OCI-LY7 (cell line): ENCODE results near the gene RXRA. TPM values are rescaled to one million over a fixed set of nuclear protein-coding genes. Genes with fewer than 3 reads are reported as not detected.

Experiments
- BruUV-seq: library from RNA; stranded (reverse); fragments of 400-500 nt; replicated peaks from 2 replicates; lab custom pipeline; 2021; lab: Mats Ljungman, UMichigan
- CTCF ChIA-PET: fragments of 300-600 bp; sonication (Branson Sonifier 250); formaldehyde crosslinking; loops from one replicate; lab custom pipeline; 2022; ENCODE audit warnings: antibody characterized with exemption; ENCODE audit not compliant: unreplicated experiment; lab: Charles Lee
- POLR2A ChIA-PET: fragments of 300-600 bp; sonication (Branson Sonifier 250); formaldehyde crosslinking; loops from one replicate; lab custom pipeline; 2022; ENCODE audit warnings: antibody characterized with exemption; lab: Charles Lee
- DNase-seq: peaks from one replicate; pipeline ENCODE4 v3.0.0-alpha.2; 2015; ENCODE audit warnings: low spot score
- H2AFZ ChIP-seq: fragments of 200-600 bp; sonication (generic), shearing (Covaris generic); 2 replicates; pipeline ENCODE4 v1.6.1; 2014; ENCODE audit warnings: mild to moderate bottlenecking, antibody characterized with exemption, low read length, moderate library complexity
- H3K27ac ChIP-seq: fragments of 200-600 bp; sonication (generic); 2 replicates; pipeline ENCODE4 v1.5.1; 2014; ENCODE audit warnings: mixed run types, low read depth, mild to moderate bottlenecking, moderate library complexity, low read length, inconsistent platforms; ENCODE audit not compliant: poor library complexity, severe bottlenecking
- H3K36me3 ChIP-seq: fragments of 200-600 bp; sonication (generic); 2 replicates; pipeline ENCODE4 v1.6.1; 2014; ENCODE audit warnings: mild to moderate bottlenecking, antibody characterized with exemption, low read length, moderate library complexity, mixed read lengths; ENCODE audit not compliant: insufficient read depth
- H3K4me1 ChIP-seq: fragments of 200-600 bp; sonication (generic); 2 replicates; pipeline ENCODE4 v1.5.1; 2014; ENCODE audit warnings: mild to moderate bottlenecking, low read length; ENCODE audit not compliant: insufficient read depth, poor library complexity, severe bottlenecking
- H3K4me2 ChIP-seq: fragments of 200-600 bp; sonication (generic); 2 replicates; pipeline ENCODE4 v1.6.1; 2014; ENCODE audit warnings: mild to moderate bottlenecking, low read length
- H3K4me3 ChIP-seq: fragments of 200-600 bp; sonication (generic); 2 replicates; pipeline ENCODE4 v1.5.1; 2014; ENCODE audit warnings: mild to moderate bottlenecking, low read depth, low read length; ENCODE audit not compliant: poor library complexity, severe bottlenecking
- H3K79me2 ChIP-seq: fragments of 200-600 bp; sonication (generic); 2 replicates; pipeline ENCODE4 v1.6.1; 2016; ENCODE audit warnings: low read depth, mild to moderate bottlenecking, low read length, moderate library complexity, mixed read lengths; ENCODE audit not compliant: insufficient read depth
- H3K9me2 ChIP-seq: fragments of 200-600 bp; sonication (generic); 2 replicates; pipeline ENCODE4 v1.6.1; 2016; ENCODE audit warnings: mild to moderate bottlenecking, low read length, mixed read lengths; ENCODE audit not compliant: insufficient read depth
- H3K9me3 ChIP-seq: fragments of 200-600 bp; sonication (generic); 2 replicates; pipeline ENCODE4 v1.6.1; 2014; ENCODE audit warnings: mild to moderate bottlenecking, mixed run types, low read length, mixed read lengths
- H4K20me1 ChIP-seq: fragments of 200-600 bp; sonication (generic); 2 replicates; pipeline ENCODE4 v1.6.1; 2014; ENCODE audit warnings: mild to moderate bottlenecking, antibody characterized with exemption, low read length, moderate library complexity, mixed read lengths; ENCODE audit not compliant: insufficient read depth
- EZH2phosphoT487 ChIP-seq: fragments of 200-600 bp; sonication (generic); IDR thresholded peaks from 2 replicates; pipeline ENCODE4 v1.6.1; 2018; ENCODE audit warnings: low read depth, borderline replicate concordance, mild to moderate bottlenecking, mixed run types, antibody characterized with exemption, low read length, moderate library complexity, mixed read lengths
- intact Hi-C: fragments of 100-400 bp; cut with micrococcal nuclease; formaldehyde crosslinking; loops from one replicate; pipeline ENCODE4 v1.10.0; 2022; ENCODE audit not compliant: unreplicated experiment
- total RNA-seq, 2 experiments: library from RNA; depleted of rRNA in 1 of 2; stranded (reverse); fragments of >200 nt in 1 of 2; shearing (Covaris generic) in 1 of 2; gene quantifications; 2 replicates each; pipeline ENCODE4 v1.2.3, GENCODE V29; 2014 to 2022
- TF ChIP-seq, protein P1 (sequence below): fragments of 200-600 bp; sonication (generic); conservative IDR thresholded peaks from 2 replicates; pipeline ENCODE4 v1.5.1; 2014; ENCODE audit warnings: mild to moderate bottlenecking, antibody characterized with exemption, low read length, moderate library complexity, mixed read lengths

RXRA gene
- total RNA-seq, 2 experiments from 2014 or later = 0.25 to 0.40 TPM

GRCh38 chr9:134393582-134394280 is 67.5 kb downstream of the RXRA start:
- no peaks in the 10 kb centered on the region for H4K20me1 ChIP-seq
- TF ChIP-seq, protein P1, sequence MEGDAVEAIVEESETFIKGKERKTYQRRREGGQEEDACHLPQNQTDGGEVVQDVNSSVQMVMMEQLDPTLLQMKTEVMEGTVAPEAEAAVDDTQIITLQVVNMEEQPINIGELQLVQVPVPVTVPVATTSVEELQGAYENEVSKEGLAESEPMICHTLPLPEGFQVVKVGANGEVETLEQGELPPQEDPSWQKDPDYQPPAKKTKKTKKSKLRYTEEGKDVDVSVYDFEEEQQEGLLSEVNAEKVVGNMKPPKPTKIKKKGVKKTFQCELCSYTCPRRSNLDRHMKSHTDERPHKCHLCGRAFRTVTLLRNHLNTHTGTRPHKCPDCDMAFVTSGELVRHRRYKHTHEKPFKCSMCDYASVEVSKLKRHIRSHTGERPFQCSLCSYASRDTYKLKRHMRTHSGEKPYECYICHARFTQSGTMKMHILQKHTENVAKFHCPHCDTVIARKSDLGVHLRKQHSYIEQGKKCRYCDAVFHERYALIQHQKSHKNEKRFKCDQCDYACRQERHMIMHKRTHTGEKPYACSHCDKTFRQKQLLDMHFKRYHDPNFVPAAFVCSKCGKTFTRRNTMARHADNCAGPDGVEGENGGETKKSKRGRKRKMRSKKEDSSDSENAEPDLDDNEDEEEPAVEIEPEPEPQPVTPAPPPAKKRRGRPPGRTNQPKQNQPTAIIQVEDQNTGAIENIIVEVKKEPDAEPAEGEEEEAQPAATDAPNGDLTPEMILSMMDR = no peak
- no peak for TF ChIP-seq EZH2phosphoT487
- no peaks in the 10 kb centered on the region for H3K36me3 ChIP-seq
- H3K4me1 ChIP-seq = peaks cover 17% of the 10 kb centered on the region
- ChIA-PET POLR2A (no interaction called here), CTCF (no interaction called here)
- no peaks in the 10 kb centered on the region for H3K79me2 ChIP-seq
- H3K4me2 ChIP-seq = no peak overlapping the region
- H3K9me3 ChIP-seq = 0 out of 2 replicates have a peak, but pooled peaks cover under 1% of the 10 kb centered on the region
- no peaks in the 10 kb centered on the region for H3K9me2 ChIP-seq
- H3K4me3 ChIP-seq = no peak overlapping the region
- no peak overlapping the region for H3K27ac ChIP-seq
- no TSS peak for BruUV-seq
- intact Hi-C loops = no loop called here
- no peak overlapping the region for H2AFZ ChIP-seq
- DNase-seq = no peak

GRCh38 chr9:134395002-134395517 is 68.8 kb downstream of the RXRA start:
- Histone ChIP-seq H3K9me3 (peaks cover 10% of the 10 kb centered on the region), H4K20me1 (no peaks in the 10 kb centered on the region), H3K4me2 (no peak overlapping the region), H3K9me2 (no peaks in the 10 kb centered on the region), H2AFZ (no peak overlapping the region), H3K4me3 (no peak overlapping the region), H3K79me2 (no peaks in the 10 kb centered on the region), H3K27ac (no peak overlapping the region), H3K4me1 (peaks cover 17% of the 10 kb centered on the region), H3K36me3 (no peaks in the 10 kb centered on the region)
- DNase-seq = no peak
- intact Hi-C loops = no loop called here
- BruUV-seq = no TSS peak
- ChIA-PET POLR2A (no interaction called here), CTCF (no interaction called here)
- TF ChIP-seq EZH2phosphoT487 = no peak
- TF ChIP-seq, protein P1 = no peak
